ENCODE results near the gene KIF16B. TPM values are rescaled to one million over a fixed set of nuclear protein-coding genes. Genes with fewer than 3 reads are reported as not detected.

Gene KIF16B
- total and polyA plus RNA-seq, 7 donors: 18.9 to 49.7 (median 22.4) TPM

- no peaks in the 10 kb centered on the region for H3K9me3 ChIP-seq
- H3K4me1 ChIP-seq: peaks cover 0 to 5% (median 2%) of the 10 kb centered on the region in 4 donors
- no peak overlapping the region for H3K4me3 ChIP-seq
- peak overlapping the region in 1 of 4 donors; percentile 37 for H3K27ac ChIP-seq
- H3K36me3 ChIP-seq: peaks cover 0 to 67% (median 6%) of the 10 kb centered on the region in 4 donors
- DNase-seq: no peak
- H3K27me3 ChIP-seq: no peaks in the 10 kb centered on the region
- TF ChIP-seq, protein P1, sequence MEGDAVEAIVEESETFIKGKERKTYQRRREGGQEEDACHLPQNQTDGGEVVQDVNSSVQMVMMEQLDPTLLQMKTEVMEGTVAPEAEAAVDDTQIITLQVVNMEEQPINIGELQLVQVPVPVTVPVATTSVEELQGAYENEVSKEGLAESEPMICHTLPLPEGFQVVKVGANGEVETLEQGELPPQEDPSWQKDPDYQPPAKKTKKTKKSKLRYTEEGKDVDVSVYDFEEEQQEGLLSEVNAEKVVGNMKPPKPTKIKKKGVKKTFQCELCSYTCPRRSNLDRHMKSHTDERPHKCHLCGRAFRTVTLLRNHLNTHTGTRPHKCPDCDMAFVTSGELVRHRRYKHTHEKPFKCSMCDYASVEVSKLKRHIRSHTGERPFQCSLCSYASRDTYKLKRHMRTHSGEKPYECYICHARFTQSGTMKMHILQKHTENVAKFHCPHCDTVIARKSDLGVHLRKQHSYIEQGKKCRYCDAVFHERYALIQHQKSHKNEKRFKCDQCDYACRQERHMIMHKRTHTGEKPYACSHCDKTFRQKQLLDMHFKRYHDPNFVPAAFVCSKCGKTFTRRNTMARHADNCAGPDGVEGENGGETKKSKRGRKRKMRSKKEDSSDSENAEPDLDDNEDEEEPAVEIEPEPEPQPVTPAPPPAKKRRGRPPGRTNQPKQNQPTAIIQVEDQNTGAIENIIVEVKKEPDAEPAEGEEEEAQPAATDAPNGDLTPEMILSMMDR (IDR thresholded peaks at IDR 0.05): no peak
- TF ChIP-seq POLR2A (IDR thresholded peaks at IDR 0.05): no peak
- intact Hi-C loops (cut with DNase I): no loop called here
- 82 to 84% methylated on average over 11 of the region's 11 CpGs for WGBS, 2 donors
Observed at GRCh38 chr20:16368645-16369292, 204.5 kb downstream of the KIF16B start.

DNA sequence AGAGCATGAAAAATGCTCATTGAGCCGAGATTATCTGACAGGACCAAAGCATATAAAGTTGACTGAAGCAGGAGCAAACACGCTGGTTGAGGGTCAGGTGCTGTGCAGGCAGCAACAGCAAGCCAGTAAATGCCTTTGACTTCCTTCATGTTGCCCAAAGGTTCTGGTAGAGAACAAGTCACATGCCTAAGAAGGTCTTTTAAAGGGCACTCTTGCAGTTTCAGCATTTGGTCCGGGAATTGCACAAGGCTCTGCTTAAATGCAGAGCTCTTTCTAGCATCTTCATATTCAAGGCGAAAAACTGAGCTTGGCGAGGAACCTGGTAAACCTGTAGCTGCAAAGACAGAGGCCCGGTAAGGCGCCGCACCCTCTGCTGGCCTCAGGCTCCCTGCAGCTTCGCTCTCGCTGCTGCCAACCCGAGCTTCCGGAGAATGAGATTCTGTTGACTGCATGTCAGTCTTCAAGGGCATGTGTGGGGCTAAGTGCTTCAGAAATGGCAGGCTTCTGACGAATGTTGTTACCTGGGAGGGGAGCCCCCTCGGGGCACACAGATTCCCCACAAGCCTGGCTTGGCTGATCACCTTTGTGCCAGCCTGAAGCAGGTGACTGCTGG lies 205.2 kb downstream of the KIF16B start:
- 97% methylated on average over 14 of the region's 14 CpGs for whole genome bisulfite sequencing, 2 donors
- no peak for DNase-seq
- TF ChIP-seq, protein P1 (IDR thresholded peaks at IDR 0.05): no peak
- TF ChIP-seq POLR2AphosphoS5 (IDR thresholded peaks at IDR 0.05): no peak
- no peak for TF ChIP-seq EP300 (IDR thresholded peaks at IDR 0.05)
- TF ChIP-seq POLR2A (IDR thresholded peaks at IDR 0.05): no peak
- peaks cover 0 to 5% (median 2%) of the 10 kb centered on the region in 4 donors for H3K4me1 ChIP-seq
- no peak overlapping the region for H3K27ac ChIP-seq
- H3K9me3 ChIP-seq: no peaks in the 10 kb centered on the region
- intact Hi-C loops (cut with DNase I): no loop called here
- H3K36me3 ChIP-seq: peaks cover 0 to 61% (median 6%) of the 10 kb centered on the region in 4 donors
- no peak overlapping the region for H3K4me3 ChIP-seq
- H3K27me3 ChIP-seq: no peaks in the 10 kb centered on the region

DNA sequence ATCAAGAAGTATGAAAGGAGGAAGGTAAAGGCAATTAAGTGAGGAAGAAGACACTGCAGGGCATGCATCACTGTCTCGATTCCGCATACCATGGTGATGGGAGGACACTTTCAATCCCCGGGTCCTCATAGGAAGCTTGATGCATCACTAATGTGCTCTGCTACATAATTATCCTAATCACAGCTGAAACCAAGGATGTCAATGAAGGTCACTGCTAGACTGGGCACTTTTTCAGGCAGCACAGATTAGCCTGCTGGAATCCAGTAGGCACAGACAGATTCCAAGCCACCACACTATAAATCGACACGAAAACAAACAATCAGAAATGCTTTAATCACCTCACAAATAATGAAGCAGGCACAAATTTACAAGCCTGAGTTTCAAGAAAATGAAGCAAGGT lies 206.7 kb downstream of the KIF16B start:
- intact Hi-C loops (cut with DNase I): no loop called here
- Histone ChIP-seq H3K27me3 (no peaks in the 10 kb centered on the region), H3K4me1 (peaks cover 0 to 5% (median 2%) of the 10 kb centered on the region in 4 donors), H3K27ac (no peak overlapping the region), H3K4me3 (no peak overlapping the region), H3K36me3 (peaks cover 0 to 46% (median 2%) of the 10 kb centered on the region in 4 donors), H3K9me3 (no peaks in the 10 kb centered on the region)
- 97 to 98% methylated on average over 5 of the region's 5 CpGs for WGBS, 2 donors
- no peak for DNase-seq
- TF ChIP-seq EP300 (IDR thresholded peaks at IDR 0.05): no peak
- TF ChIP-seq, protein P1 (IDR thresholded peaks at IDR 0.05): no peak

GRCh38 chr20:16364320-16364687 lies 208.9 kb downstream of the KIF16B start:
- intact Hi-C loops (cut with DNase I): no loop called here
- DNase-seq: no peak
- no peaks in the 10 kb centered on the region for H3K9me3 ChIP-seq
- TF ChIP-seq POLR2A (IDR thresholded peaks at IDR 0.05) (no peak), EP300 (IDR thresholded peaks at IDR 0.05) (no peak), POLR2AphosphoS5 (IDR thresholded peaks at IDR 0.05) (no peak)
- TF ChIP-seq, protein P1 (IDR thresholded peaks at IDR 0.05): no peak
- H3K4me3 ChIP-seq: no peak overlapping the region
- peaks cover 0 to 5% (median 2%) of the 10 kb centered on the region in 4 donors for H3K4me1 ChIP-seq
- H3K36me3 ChIP-seq: peaks cover 0 to 38% (median 0%) of the 10 kb centered on the region in 4 donors
- WGBS, 2 donors: 82 to 86% methylated on average over 5 of the region's 5 CpGs
- no peaks in the 10 kb centered on the region for H3K27me3 ChIP-seq
- H3K27ac ChIP-seq: no peak overlapping the region

All from sigmoid colon (tissue), 7 donors.